ENCODE results near the gene POLD3.
"Not testable (repeated sequence)": the region's sequence is repeated elsewhere in the genome, so short reads cannot be mapped to it uniquely, and the experiment has no call there.

POLD3 gene

GRCh38 chr11:74634537-74634936 lies 42.2 kb downstream of the POLD3 start:
- intact Hi-C loops (cut with DNase I) = loop anchor here (10.0 kb wide), 1 partner anchor 90 kb away; no protein-coding TSS in a partner anchor
- no peak for DNase-seq

GRCh38 chr11:74636630-74637184 lies 44.3 kb downstream of the POLD3 start:
- intact Hi-C loops (cut with DNase I) = loop anchor here (10.0 kb wide), 1 partner anchor 88 kb away; no protein-coding TSS in a partner anchor
- DNase-seq = no peak

- intact Hi-C loops (cut with DNase I) = loop anchor here (10.0 kb wide), 1 partner anchor 87 kb away; no protein-coding TSS in a partner anchor
- peak in 1 of 10 donors; percentile 51 for DNase-seq
These were observed 45.3 kb downstream of the POLD3 start for GRCh38 chr11:74637700-74638099.

GRCh38 chr11:74638869-74639268 lies 46.5 kb downstream of the POLD3 start:
- DNase-seq = no peak
- intact Hi-C loops (cut with DNase I) = loop anchor here (10.0 kb wide), 1 partner anchor 86 kb away; no protein-coding TSS in a partner anchor

GRCh38 chr11:74639533-74639932 lies 47.2 kb downstream of the POLD3 start:
- DNase-seq = no peak
- intact Hi-C loops (cut with DNase I) = loop anchor here (10.0 kb wide), 1 partner anchor 85 kb away; no protein-coding TSS in a partner anchor

GRCh38 chr11:74641289-74641688 lies 48.9 kb downstream of the POLD3 start:
- DNase-seq = no peak
- intact Hi-C loops (cut with DNase I) = no loop called here

GRCh38 chr11:74641905-74642304 lies 49.5 kb downstream of the POLD3 start:
- intact Hi-C loops (cut with DNase I) = no loop called here
- DNase-seq = no peak

- intact Hi-C loops (cut with DNase I) = no loop called here
- DNase-seq = no peak
These were observed 50.5 kb downstream of the POLD3 start for GRCh38 chr11:74642912-74643311.

- DNase-seq = no peak
- intact Hi-C loops (cut with DNase I) = no loop called here
These were observed 51.7 kb downstream of the POLD3 start for GRCh38 chr11:74644081-74644480.

- intact Hi-C loops (cut with DNase I) = no loop called here
- DNase-seq = no peak
These were observed 53.8 kb downstream of the POLD3 start for GRCh38 chr11:74646215-74646614.

GRCh38 chr11:74646954-74647353 lies 54.6 kb downstream of the POLD3 start:
- intact Hi-C loops (cut with DNase I) = no loop called here
- DNase-seq = peak in 1 of 10 donors; percentile 45

GRCh38 chr11:74647404-74647803 lies 55.0 kb downstream of the POLD3 start:
- intact Hi-C loops (cut with DNase I) = no loop called here
- DNase-seq = no peak

- intact Hi-C loops (cut with DNase I) = no loop called here
- no peak for DNase-seq
These were observed 55.4 kb downstream of the POLD3 start for GRCh38 chr11:74647831-74648230.

GRCh38 chr11:74648894-74649293 lies 56.5 kb downstream of the POLD3 start:
- DNase-seq = no peak
- intact Hi-C loops (cut with DNase I) = no loop called here

- no peak for DNase-seq
- intact Hi-C loops (cut with DNase I) = no loop called here
These were observed 58.1 kb downstream of the POLD3 start for GRCh38 chr11:74650498-74650897.

GRCh38 chr11:74654976-74655375 lies 62.6 kb downstream of the POLD3 start:
- DNase-seq = no peak
- intact Hi-C loops (cut with DNase I) = no loop called here

- DNase-seq; intact Hi-C loops (cut with DNase I): not testable (repeated sequence)
These were observed 66.7 kb downstream of the POLD3 start for GRCh38 chr11:74659124-74659523.

GRCh38 chr11:74662487-74663103 lies 70.2 kb downstream of the POLD3 start:
- no peak for DNase-seq
- intact Hi-C loops (cut with DNase I) = no loop called here

- no peak for DNase-seq
- intact Hi-C loops (cut with DNase I) = no loop called here
These were observed 70.9 kb downstream of the POLD3 start for GRCh38 chr11:74663315-74663714.

- intact Hi-C loops (cut with DNase I) = no loop called here
- DNase-seq = no peak
These were observed 77.1 kb downstream of the POLD3 start for GRCh38 chr11:74669211-74670160.

- DNase-seq = no peak
- intact Hi-C loops (cut with DNase I) = no loop called here
These were observed 77.8 kb downstream of the POLD3 start for GRCh38 chr11:74670171-74670570.

All from posterior cingulate gyrus (tissue), 11 donors.